MM.1S (cell line): Measurements from ENCODE around the gene DUSP10.

ENCODE experiments used
- DNase-seq: peaks from one replicate; pipeline ENCODE4 v3.0.0-alpha.2; 2015
- H2AFZ ChIP-seq: fragments of 300-600 bp; sonication (generic); 2 replicates; pipeline ENCODE4 v1.6.0; 2016; ENCODE audit warnings: antibody characterized with exemption, low read length
- H3F3A ChIP-seq: fragments of 300-600 bp; sonication (generic); 2 replicates; pipeline ENCODE4 v1.6.1; 2016; ENCODE audit warnings: mild to moderate bottlenecking, antibody characterized with exemption, low read length, moderate library complexity, mixed read lengths; ENCODE audit not compliant: insufficient read depth
- H3K27ac ChIP-seq: fragments of 300-600 bp; sonication (generic); 2 replicates; pipeline ENCODE4 v1.5.1; 2016; ENCODE audit warnings: mild to moderate bottlenecking, low read length
- H3K27me3 ChIP-seq: fragments of 300-600 bp; sonication (generic); replicated peaks from 2 replicates; pipeline ENCODE4 v1.6.0; 2016; ENCODE audit warnings: low read length; ENCODE audit not compliant: insufficient read depth
- H3K36me3 ChIP-seq: fragments of 300-600 bp; sonication (generic); replicated peaks from 2 replicates; pipeline ENCODE4 v1.6.1; 2016; ENCODE audit warnings: mild to moderate bottlenecking, low read length, mixed read lengths; ENCODE audit not compliant: insufficient read depth
- H3K4me1 ChIP-seq: fragments of 300-600 bp; sonication (generic); 2 replicates; pipeline ENCODE4 v1.6.1; 2016; ENCODE audit warnings: low read length, mixed read lengths
- H3K4me2 ChIP-seq: fragments of 300-600 bp; sonication (generic); 2 replicates; pipeline ENCODE4 v1.6.0; 2016; ENCODE audit warnings: low read depth, low read length
- H3K4me3 ChIP-seq: fragments of 300-600 bp; sonication (generic); 2 replicates; pipeline ENCODE4 v1.5.1; 2016; ENCODE audit warnings: low read length, mixed read lengths
- H3K79me2 ChIP-seq: fragments of 300-600 bp; sonication (generic); 2 replicates; pipeline ENCODE4 v1.6.1; 2016; ENCODE audit warnings: mixed run types, low read length, mixed read lengths
- H3K9ac ChIP-seq: fragments of 300-600 bp; sonication (generic); 2 replicates; pipeline ENCODE4 v1.6.1; 2016; ENCODE audit warnings: low read length, mixed read lengths
- H3K9me2 ChIP-seq: fragments of 300-600 bp; sonication (generic); replicated peaks from 2 replicates; pipeline ENCODE4 v1.6.1; 2016; ENCODE audit warnings: mild to moderate bottlenecking, low read length, mixed read lengths; ENCODE audit not compliant: insufficient read depth
- H3K9me3 ChIP-seq: fragments of 300-600 bp; sonication (generic); replicated peaks from 2 replicates; pipeline ENCODE4 v1.6.1; 2016; ENCODE audit warnings: mild to moderate bottlenecking, low read length, mixed read lengths; ENCODE audit not compliant: insufficient read depth
- H4K20me1 ChIP-seq: fragments of 300-600 bp; sonication (generic); 2 replicates; pipeline ENCODE4 v1.6.1; 2016; ENCODE audit warnings: mild to moderate bottlenecking, low read length, moderate library complexity, mixed read lengths; ENCODE audit not compliant: insufficient read depth
- EZH2 ChIP-seq: fragments of 300-600 bp; sonication (generic); optimal IDR thresholded peaks from 2 replicates; pipeline ENCODE3; 2017; ENCODE audit warnings: low read depth, mild to moderate bottlenecking, antibody characterized with exemption, low read length, mixed read lengths
- EZH2phosphoT487 ChIP-seq: fragments of 300-600 bp; sonication (generic); IDR thresholded peaks from 2 replicates; pipeline ENCODE4 v1.6.1; 2018; ENCODE audit warnings: antibody characterized with exemption, low read length
- TF ChIP-seq, protein P1 (sequence below): fragments of 300-600 bp; sonication (generic); IDR thresholded peaks from 2 replicates; pipeline ENCODE4 v1.5.1; 2016; ENCODE audit warnings: antibody characterized with exemption, low read length, mixed read lengths

The DUSP10 gene

DNA sequence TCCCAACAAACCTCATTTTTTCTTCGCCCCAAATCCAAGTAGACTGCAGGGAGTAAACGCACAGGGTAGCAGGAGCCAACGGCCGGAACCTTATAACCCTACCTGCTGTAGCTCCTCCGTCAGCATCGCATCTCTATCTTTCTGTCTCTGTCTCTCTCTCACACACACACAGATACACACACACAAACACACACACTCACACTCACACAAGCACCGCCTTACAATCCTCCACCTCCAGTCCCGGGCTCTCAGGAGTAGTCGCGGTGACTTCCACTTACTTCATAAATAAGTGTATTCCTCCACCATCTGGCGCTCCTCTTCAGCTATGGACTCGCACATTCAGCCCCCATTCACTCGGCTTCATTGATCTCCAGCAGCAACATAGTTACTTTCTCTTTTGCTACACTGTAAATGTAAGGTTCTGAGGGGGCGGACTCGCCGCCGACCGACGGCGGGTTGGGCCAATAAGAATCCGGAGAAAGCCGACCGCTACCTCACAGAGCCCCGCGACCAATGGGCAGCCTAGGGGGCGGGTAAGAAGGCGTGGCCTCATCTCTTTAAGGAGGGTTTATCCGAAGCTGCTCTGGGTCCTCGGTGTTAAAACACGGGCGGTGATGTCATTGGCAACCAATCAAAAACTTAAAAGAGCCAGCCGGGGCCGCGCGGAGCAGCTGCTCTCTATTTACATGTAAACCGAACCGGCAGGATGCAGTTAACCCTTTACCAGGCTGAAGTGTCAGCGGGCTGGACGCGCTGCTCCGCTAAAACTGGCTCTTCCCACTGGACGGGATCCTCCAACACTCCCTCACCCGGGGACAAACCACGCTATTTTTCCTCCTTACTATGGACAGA lies at the start of gene DUSP10:
Gene DUSP10, minus strand, starts transcription at position 387 of the 852 bp plus-strand sequence. CDS start 2,345 bp downstream, outside the sequence.
- Histone ChIP-seq H3K9ac (peak within 1 kb of the TSS; percentile 87), H3K36me3 (no peaks in the 10 kb centered on the region), H3K9me3 (no peaks in the 10 kb centered on the region), H4K20me1 (no peaks in the 10 kb centered on the region), H3F3A (peaks cover 14% of the 10 kb centered on the region; the same call in 1 of the 2 replicates), H3K4me1 (peaks cover 13% of the 10 kb centered on the region), H3K27ac (peak within 1 kb of the TSS; percentile 91), H3K4me3 (peak within 1 kb of the TSS; percentile 87), H3K9me2 (no peaks in the 10 kb centered on the region), H3K27me3 (peaks cover 30% of the 10 kb centered on the region), H2AFZ (peak within 1 kb of the TSS; percentile 86), H3K4me2 (peak within 1 kb of the TSS; percentile 96), H3K79me2 (no peaks in the 10 kb centered on the region)
- no peak for TF ChIP-seq EZH2
- no peak for TF ChIP-seq EZH2phosphoT487
- TF ChIP-seq, protein P1, sequence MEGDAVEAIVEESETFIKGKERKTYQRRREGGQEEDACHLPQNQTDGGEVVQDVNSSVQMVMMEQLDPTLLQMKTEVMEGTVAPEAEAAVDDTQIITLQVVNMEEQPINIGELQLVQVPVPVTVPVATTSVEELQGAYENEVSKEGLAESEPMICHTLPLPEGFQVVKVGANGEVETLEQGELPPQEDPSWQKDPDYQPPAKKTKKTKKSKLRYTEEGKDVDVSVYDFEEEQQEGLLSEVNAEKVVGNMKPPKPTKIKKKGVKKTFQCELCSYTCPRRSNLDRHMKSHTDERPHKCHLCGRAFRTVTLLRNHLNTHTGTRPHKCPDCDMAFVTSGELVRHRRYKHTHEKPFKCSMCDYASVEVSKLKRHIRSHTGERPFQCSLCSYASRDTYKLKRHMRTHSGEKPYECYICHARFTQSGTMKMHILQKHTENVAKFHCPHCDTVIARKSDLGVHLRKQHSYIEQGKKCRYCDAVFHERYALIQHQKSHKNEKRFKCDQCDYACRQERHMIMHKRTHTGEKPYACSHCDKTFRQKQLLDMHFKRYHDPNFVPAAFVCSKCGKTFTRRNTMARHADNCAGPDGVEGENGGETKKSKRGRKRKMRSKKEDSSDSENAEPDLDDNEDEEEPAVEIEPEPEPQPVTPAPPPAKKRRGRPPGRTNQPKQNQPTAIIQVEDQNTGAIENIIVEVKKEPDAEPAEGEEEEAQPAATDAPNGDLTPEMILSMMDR, result 0 out of 2 replicates have a peak, but pooled peaks have one; percentile 4
- peak; percentile 100 for DNase-seq

DNA sequence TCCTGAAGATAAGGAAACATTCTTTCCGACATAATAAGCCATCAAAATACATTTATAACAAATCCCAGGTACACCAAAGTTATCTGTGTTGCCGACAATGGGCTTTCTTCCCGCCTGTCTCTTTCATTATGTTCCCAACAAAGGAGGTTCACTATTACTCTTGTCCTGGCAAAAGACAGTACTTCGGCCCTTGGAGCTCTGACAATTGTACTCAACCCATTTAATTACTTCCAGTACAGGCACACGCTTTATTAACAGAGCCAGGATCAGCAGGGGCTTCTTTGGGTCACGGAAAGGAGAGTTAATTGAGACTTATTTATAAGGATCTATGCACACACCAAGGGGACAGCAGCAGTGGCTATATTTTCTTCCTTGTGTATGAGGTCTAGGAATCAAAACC lies 46.6 kb upstream of the DUSP10 start:
- H3K9me3 ChIP-seq, result no peaks in the 10 kb centered on the region
- TF ChIP-seq EZH2, result no peak

DNA sequence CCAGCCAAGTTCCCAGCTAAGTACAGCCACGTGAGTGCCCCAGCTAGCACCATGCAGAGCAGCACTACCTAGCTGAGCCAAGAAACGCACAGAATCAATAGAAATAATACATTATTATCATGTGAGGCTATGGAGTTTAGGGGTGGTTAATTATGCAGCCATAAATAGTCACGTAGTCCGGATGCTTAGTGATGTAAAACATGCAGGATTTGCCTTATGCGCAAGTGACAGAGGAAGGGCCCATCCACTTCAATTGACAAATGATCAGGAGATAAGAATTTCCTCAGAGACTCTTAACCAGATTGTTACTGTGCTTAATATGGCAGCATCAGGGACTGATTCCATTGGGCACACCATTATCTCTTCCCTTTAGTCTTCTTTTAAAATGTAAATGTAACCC lies 44.8 kb upstream of the DUSP10 start:
- H3K27ac ChIP-seq, result no peak overlapping the region
- no peak overlapping the region for H2AFZ ChIP-seq
- H3K4me1 ChIP-seq, result no peaks in the 10 kb centered on the region
- H3K79me2 ChIP-seq, result no peaks in the 10 kb centered on the region
- H4K20me1 ChIP-seq, result no peaks in the 10 kb centered on the region
- H3K9me3 ChIP-seq, result no peaks in the 10 kb centered on the region
- H3K4me2 ChIP-seq, result no peak overlapping the region
- no peaks in the 10 kb centered on the region for H3K36me3 ChIP-seq
- H3K4me3 ChIP-seq, result no peak overlapping the region
- no peaks in the 10 kb centered on the region for H3F3A ChIP-seq
- H3K9ac ChIP-seq, result no peak overlapping the region
- no peaks in the 10 kb centered on the region for H3K9me2 ChIP-seq
- H3K27me3 ChIP-seq, result peaks cover 13% of the 10 kb centered on the region
- no peak for DNase-seq
- no peak for TF ChIP-seq EZH2
- TF ChIP-seq EZH2phosphoT487, result no peak
- TF ChIP-seq, protein P1, result no peak

More for the DNA sequence above, 46.6 kb upstream of the DUSP10 start:
- no peak overlapping the region for H2AFZ ChIP-seq
- no peak overlapping the region for H3K9ac ChIP-seq
- no peak overlapping the region for H3K27ac ChIP-seq
- H3K9me2 ChIP-seq, result no peaks in the 10 kb centered on the region
- H3F3A ChIP-seq, result peaks cover 5% of the 10 kb centered on the region; the same call in 1 of the 2 replicates
- H3K79me2 ChIP-seq, result no peaks in the 10 kb centered on the region
- H3K4me2 ChIP-seq, result no peak overlapping the region
- peaks cover 11% of the 10 kb centered on the region for H3K4me1 ChIP-seq
- no peaks in the 10 kb centered on the region for H3K27me3 ChIP-seq
- DNase-seq, result no peak
- no peak overlapping the region for H3K4me3 ChIP-seq
- H4K20me1 ChIP-seq, result no peaks in the 10 kb centered on the region
- no peaks in the 10 kb centered on the region for H3K36me3 ChIP-seq

DNA sequence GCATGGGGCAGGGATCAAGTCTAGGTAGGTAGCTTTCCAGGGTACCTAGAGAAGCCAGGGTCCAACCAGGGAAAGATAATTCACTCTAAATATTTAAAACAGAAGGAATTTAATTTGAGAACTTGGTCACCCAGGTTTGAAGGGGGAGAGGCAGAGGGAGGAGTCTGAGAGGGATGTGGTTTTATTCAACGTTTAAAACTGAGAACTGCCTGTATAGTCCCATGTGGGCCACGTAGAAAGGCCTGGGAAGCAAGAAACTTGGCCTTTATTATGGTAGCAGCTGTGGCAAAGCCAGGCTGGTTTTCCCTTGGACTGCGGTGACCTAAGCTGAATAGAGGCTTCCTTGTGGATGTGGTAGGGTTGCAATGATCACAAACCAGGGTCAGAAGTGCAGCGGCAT lies 42.0 kb upstream of the DUSP10 start:
- no peak overlapping the region for H3K27ac ChIP-seq
- H3K9me3 ChIP-seq, result no peaks in the 10 kb centered on the region
- H3K4me1 ChIP-seq, result peaks cover 9% of the 10 kb centered on the region
- no peaks in the 10 kb centered on the region for H3K79me2 ChIP-seq
- peaks cover 40% of the 10 kb centered on the region for H3K27me3 ChIP-seq
- H2AFZ ChIP-seq, result no peak overlapping the region
- H4K20me1 ChIP-seq, result no peaks in the 10 kb centered on the region
- no peak overlapping the region for H3K4me3 ChIP-seq
- no peak for DNase-seq
- H3F3A ChIP-seq, result peaks cover 5% of the 10 kb centered on the region; the same call in 1 of the 2 replicates
- H3K4me2 ChIP-seq, result no peak overlapping the region
- H3K9me2 ChIP-seq, result no peaks in the 10 kb centered on the region
- no peak overlapping the region for H3K9ac ChIP-seq
- TF ChIP-seq EZH2, result no peak
- TF ChIP-seq EZH2phosphoT487, result no peak
- TF ChIP-seq, protein P1, result no peak
- H3K36me3 ChIP-seq, result no peaks in the 10 kb centered on the region
